SK-N-SH (cell line): ENCODE results near the gene MCAM. TPM values are rescaled to one million over a fixed set of nuclear protein-coding genes. Genes with fewer than 3 reads are reported as not detected.

Experiments
- CTCF ChIA-PET: fragments of 300-600, 350-600 bp; formaldehyde crosslinking; extraction: SDS; loops from one replicate; lab custom pipeline; 2021; lab: Yijun Ruan, JAX
- POLR2A ChIA-PET: fragments of 350-600 bp; sonication (Branson Sonifier 250); formaldehyde crosslinking; extraction: SDS; loops from one replicate; lab custom pipeline; 2020; ENCODE audit warnings: antibody characterized with exemption, inconsistent platforms; lab: Yijun Ruan, JAX
- DNase-seq: peaks from one replicate; pipeline ENCODE4 v3.0.0; 2012
- H2AFZ ChIP-seq: fragments of 200-600 bp; sonication (generic); 2 replicates; pipeline ENCODE4 v1.8.1; 2016; ENCODE audit warnings: antibody characterized with exemption, mild to moderate bottlenecking, low read depth
- H3F3A ChIP-seq: fragments of 200-600 bp; sonication (generic); replicated peaks from 2 replicates; pipeline ENCODE3; 2016; ENCODE audit warnings: antibody characterized with exemption, mild to moderate bottlenecking; ENCODE audit not compliant: insufficient read depth
- H3K27ac ChIP-seq, 2 experiments: fragments of 200-500 bp in 1 of 2; fragments of 200-600 bp in 1 of 2; sonication (Bioruptor generic) in 1 of 2; sonication (generic), shearing (Covaris generic) in 1 of 2; 2 replicates each; pipeline versions ENCODE4 v1.5.1 to v1.6.1; 2014 to 2016; ENCODE audit warnings: low read depth in 2 of 2, inconsistent platforms in 1 of 2, low read length in 1 of 2, mild to moderate bottlenecking in 1 of 2, mixed read lengths in 1 of 2
- H3K27me3 ChIP-seq: fragments of 200-600 bp; sonication (generic), shearing (Covaris generic); 2 replicates; pipeline ENCODE4 v1.6.1; 2016; ENCODE audit warnings: mixed run types; ENCODE audit not compliant: insufficient read depth
- H3K36me3 ChIP-seq, 2 experiments: fragments of 200-500 bp in 1 of 2; fragments of 200-600 bp in 1 of 2; sonication (Bioruptor generic) in 1 of 2; sonication (generic) in 1 of 2; replicated peaks in 1 of 2; 2 replicates each; pipeline versions ENCODE3 to v1.5.1; 2014 to 2016; ENCODE audit warnings: low read length in 1 of 2, mild to moderate bottlenecking in 1 of 2; ENCODE audit not compliant: insufficient read depth in 2 of 2, control insufficient read depth in 1 of 2
- H3K4me1 ChIP-seq, 2 experiments: fragments of 200-500 bp in 1 of 2; fragments of 200-600 bp in 1 of 2; sonication (Bioruptor generic) in 1 of 2; sonication (generic), shearing (Covaris generic) in 1 of 2; 2 replicates each; pipeline versions ENCODE4 v1.5.1 to v1.6.1; 2014 to 2016; ENCODE audit warnings: low read depth in 1 of 2, low read length in 1 of 2, mixed run types in 1 of 2; ENCODE audit not compliant: insufficient read depth in 2 of 2, control insufficient read depth in 1 of 2
- H3K4me2 ChIP-seq: fragments of 200-600 bp; sonication (generic), shearing (Covaris generic); 2 replicates; pipeline ENCODE4 v1.6.1; 2017; ENCODE audit warnings: mixed run types
- H3K4me3 ChIP-seq, 2 experiments: fragments of 200-500 bp in 1 of 2; fragments of 200-600 bp in 1 of 2; sonication (Bioruptor generic) in 1 of 2; sonication (generic), shearing (Covaris generic) in 1 of 2; 2 replicates each; pipeline versions ENCODE4 v1.5.1 to v1.8.1; 2014 to 2016; ENCODE audit warnings: low read depth in 2 of 2, inconsistent platforms in 1 of 2, low read length in 1 of 2, mild to moderate bottlenecking in 1 of 2, mixed read lengths in 1 of 2, moderate library complexity in 1 of 2
- H3K79me2 ChIP-seq: fragments of 200-600 bp; sonication (generic); 2 replicates; pipeline ENCODE4 v1.8.1; 2017; ENCODE audit warnings: mild to moderate bottlenecking; ENCODE audit not compliant: insufficient read depth
- H3K9ac ChIP-seq: fragments of 200-600 bp; sonication (generic); 2 replicates; pipeline ENCODE4 v1.6.1; 2017; ENCODE audit warnings: mixed run types
- H3K9me2 ChIP-seq: fragments of 200-600 bp; sonication (generic); 2 replicates; pipeline ENCODE4 v1.6.1; 2017; ENCODE audit warnings: mixed run types
- H3K9me3 ChIP-seq: fragments of 200-600 bp; sonication (generic); 2 replicates; pipeline ENCODE4 v1.6.1; 2017; ENCODE audit warnings: mixed run types, mild to moderate bottlenecking, moderate library complexity
- H4K20me1 ChIP-seq: fragments of 200-600 bp; sonication (generic); 2 replicates; pipeline ENCODE4 v1.6.1; 2017; ENCODE audit warnings: mild to moderate bottlenecking, mixed run types; ENCODE audit not compliant: insufficient read depth
- ELF1 ChIP-seq: IDR thresholded peaks from 2 replicates; pipeline ENCODE4 v1.4.0; 2012
- EP300 ChIP-seq, 2 experiments: IDR thresholded peaks; 2 replicates each; pipeline versions ENCODE4 v1.4.0 to v1.6.1; 2012; ENCODE audit warnings: borderline replicate concordance in 1 of 2, low read depth in 1 of 2, low read length in 1 of 2
- FOSL2 ChIP-seq: IDR thresholded peaks from 2 replicates; pipeline ENCODE4 v1.4.0; 2012; ENCODE audit warnings: low read depth, mild to moderate bottlenecking, moderate library complexity, borderline replicate concordance
- FOXJ3 ChIP-seq: sonication (generic); formaldehyde crosslinking; IDR thresholded peaks from 2 replicates; pipeline ENCODE4 v1.5.1; 2020; ENCODE audit warnings: mild to moderate bottlenecking, missing genetic modification reagents
- JUND ChIP-seq: IDR thresholded peaks from 2 replicates; pipeline ENCODE4 v1.4.0; 2012
- MXI1 ChIP-seq: IDR thresholded peaks from 2 replicates; pipeline ENCODE4 v1.6.1; 2012; ENCODE audit warnings: mild to moderate bottlenecking, low read depth, low read length, improper control_type of control experiment
- NFIC ChIP-seq: IDR thresholded peaks from 2 replicates; pipeline ENCODE4 v1.4.0; 2012; ENCODE audit warnings: borderline replicate concordance
- RAD21 ChIP-seq: IDR thresholded peaks from 2 replicates; pipeline ENCODE4 v1.6.1; 2012; ENCODE audit warnings: mild to moderate bottlenecking, low read length
- RFX5 ChIP-seq: IDR thresholded peaks from 2 replicates; pipeline ENCODE4 v1.6.1; 2012; ENCODE audit warnings: mild to moderate bottlenecking, improper control_type of control experiment, low read length
- RXRA ChIP-seq: IDR thresholded peaks from 2 replicates; pipeline ENCODE4 v1.4.0; 2012; ENCODE audit warnings: low read depth, mild to moderate bottlenecking, borderline replicate concordance
- TAF1 ChIP-seq: IDR thresholded peaks from 2 replicates; pipeline ENCODE4 v1.6.1; 2012; ENCODE audit warnings: low read depth, mild to moderate bottlenecking, low read length, moderate library complexity, borderline replicate concordance
- TEAD4 ChIP-seq: IDR thresholded peaks from 2 replicates; pipeline ENCODE4 v1.4.0; 2012; ENCODE audit warnings: mild to moderate bottlenecking, borderline replicate concordance; ENCODE audit not compliant: insufficient read depth
- USF1 ChIP-seq: IDR thresholded peaks from 2 replicates; pipeline ENCODE4 v1.4.0; 2012; ENCODE audit warnings: low read depth, borderline replicate concordance
- USF2 ChIP-seq: fragments of 150-350 bp; IDR thresholded peaks from 2 replicates; pipeline ENCODE4 v1.6.1; 2017; ENCODE audit warnings: antibody characterized with exemption, low read length, low read depth, borderline replicate concordance
- YY1 ChIP-seq: IDR thresholded peaks from 2 replicates; pipeline ENCODE4 v1.4.0; 2012; ENCODE audit warnings: low read depth, mild to moderate bottlenecking
- WGBS: methylation state at CpG from one replicate; pipeline ENCODE4 v1.1.6; 2017; ENCODE audit warnings: low lambda C conversion rate; 5-methylcytosine and 5-hydroxymethylcytosine counted together
- polyA plus RNA-seq, 3 experiments: library from polyadenylated mRNA; depleted of rRNA; stranded (reverse); fragments of >200 nt; gene quantifications; 2 replicates each; pipeline ENCODE4 v1.2.3, GENCODE V29; 2012
- TF ChIP-seq, protein P1 (sequence below): IDR thresholded peaks from 2 replicates; pipeline ENCODE4 v1.4.0; 2012; ENCODE audit warnings: low read depth
- TF ChIP-seq, protein P2 (sequence below): fragments of 150-350 bp; IDR thresholded peaks from 2 replicates; pipeline ENCODE4 v1.6.1; 2016; ENCODE audit warnings: mild to moderate bottlenecking, low read depth, low read length

MCAM gene
- polyA plus RNA-seq, 1 of the 3 experiments (the other 2 are of a cell fraction): 22.8 TPM

DNA sequence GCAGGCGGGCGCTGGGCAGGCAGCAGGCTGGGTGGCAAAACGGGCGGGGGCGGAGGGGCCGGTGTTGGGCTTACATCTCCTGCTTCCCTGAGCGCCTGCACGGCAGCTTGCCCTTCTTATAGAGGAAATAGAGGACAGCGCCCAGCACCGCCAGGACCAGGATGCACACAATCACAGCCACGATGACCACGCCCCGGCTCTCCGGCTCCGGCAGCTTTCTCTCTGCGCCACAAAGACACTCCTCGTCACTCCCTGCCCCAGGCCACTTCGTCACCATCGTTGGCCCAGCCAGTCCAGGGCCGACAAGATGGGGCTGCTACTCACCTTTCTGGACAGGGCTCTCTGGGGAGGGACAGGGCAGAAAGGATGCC is 6.3 kb downstream of the MCAM start:
- Histone ChIP-seq H3K27ac (no peak overlapping the region), H3K9me2 (no peaks in the 10 kb centered on the region), H3F3A (peaks cover 22% of the 10 kb centered on the region), H3K9ac (no peak overlapping the region), H3K9me3 (no peaks in the 10 kb centered on the region), H3K36me3 (peaks cover 4 to 24% of the 10 kb centered on the region in 2 experiments), H3K4me3 (no peak overlapping the region), H2AFZ (no peak overlapping the region), H3K79me2 (no peaks in the 10 kb centered on the region), H4K20me1 (no peaks in the 10 kb centered on the region), H3K27me3 (no peaks in the 10 kb centered on the region), H3K4me1 (peaks cover 4% of the 10 kb centered on the region in 2 experiments; a peak in 2 of 4 replicates), H3K4me2 (no peak overlapping the region)
- 92% methylated on average over 20 of the region's 20 CpGs for WGBS
- TF ChIP-seq TEAD4: no peak
- no peak for DNase-seq
- POLR2A ChIA-PET: no interaction called here
- CTCF ChIA-PET: interaction anchor here (1.5 kb wide), 1 partner anchor 13 kb away, joined by 13 read pairs; no protein-coding TSS in a partner anchor

DNA sequence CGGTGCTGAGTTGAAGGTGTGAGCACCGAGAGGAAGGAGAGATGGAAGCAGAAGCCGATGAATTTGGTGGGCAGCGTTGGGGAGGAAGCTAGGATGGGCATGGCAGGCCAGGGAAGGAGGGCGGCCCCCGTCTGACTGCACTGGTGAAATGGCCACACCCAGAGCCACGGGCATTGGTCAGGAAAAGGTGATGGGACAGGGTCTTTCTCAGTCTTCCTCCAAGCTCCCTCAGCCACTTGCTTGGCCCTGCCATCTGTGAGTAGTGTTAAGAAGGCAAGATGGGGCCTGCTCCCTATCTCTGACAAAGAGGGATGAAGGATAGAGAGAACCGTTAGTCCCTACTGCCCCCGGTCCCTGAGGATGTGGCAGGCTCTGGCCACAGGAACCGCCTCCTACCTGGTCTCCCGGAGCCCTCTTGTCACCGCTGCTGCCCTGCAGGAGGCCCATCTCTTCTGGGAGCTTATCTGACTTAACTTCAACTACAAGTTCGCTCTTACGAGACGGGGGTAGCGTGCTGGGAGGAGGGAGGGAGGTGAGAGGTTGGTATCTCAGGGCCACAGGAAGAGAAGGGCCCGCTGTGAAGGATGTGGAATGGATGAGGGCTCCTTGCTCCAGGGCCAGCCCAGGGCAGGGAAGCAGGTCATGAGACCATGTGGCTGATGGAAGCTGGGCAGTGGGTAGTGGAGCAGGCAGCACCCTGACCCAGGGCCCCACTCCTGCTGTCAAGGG is 6.8 kb downstream of the MCAM start:
- H3K9me2 ChIP-seq: no peaks in the 10 kb centered on the region
- no peak for TF ChIP-seq FOSL2
- TF ChIP-seq JUND: no peak
- no peak for TF ChIP-seq EP300 (IDR thresholded peaks at IDR 0.05; ENCODE audit: borderline replicate concordance in 1 of 2, low read depth in 1 of 2, low read length in 1 of 2)
- no peak for TF ChIP-seq MXI1
- TF ChIP-seq, all 33 proteins: peak for 0

GRCh38 chr11:119309411-119309810 is 7.5 kb downstream of the MCAM start:
- POLR2A ChIA-PET: no interaction called here
- Histone ChIP-seq H4K20me1 (no peaks in the 10 kb centered on the region), H3K9me3 (no peaks in the 10 kb centered on the region), H3K79me2 (no peaks in the 10 kb centered on the region), H3K9ac (no peak overlapping the region), H3K27ac (no peak overlapping the region), H3K4me2 (no peak overlapping the region), H3K4me3 (no peak overlapping the region), H3F3A (peaks cover 22% of the 10 kb centered on the region), H3K4me1 (no peaks in the 10 kb centered on the region), H3K27me3 (no peaks in the 10 kb centered on the region), H3K36me3 (peaks cover 5 to 27% of the 10 kb centered on the region in 2 experiments), H3K9me2 (no peaks in the 10 kb centered on the region), H2AFZ (no peak overlapping the region)
- 94% methylated on average over 8 of the region's 11 CpGs for WGBS
- no peak for DNase-seq
- CTCF ChIA-PET: interaction anchor here (1.0 to 1.5 kb wide), 3 partner anchors 14 to 104 kb away, joined by 4 to 13 read pairs (median 6); partner anchors contain the start of gene CBL
- no peak for TF ChIP-seq ELF1
- no peak for TF ChIP-seq USF1
- no peak for TF ChIP-seq FOSL2
- TF ChIP-seq RAD21: no peak
- TF ChIP-seq, protein P1, sequence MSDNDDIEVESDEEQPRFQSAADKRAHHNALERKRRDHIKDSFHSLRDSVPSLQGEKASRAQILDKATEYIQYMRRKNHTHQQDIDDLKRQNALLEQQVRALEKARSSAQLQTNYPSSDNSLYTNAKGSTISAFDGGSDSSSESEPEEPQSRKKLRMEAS: no peak
- TF ChIP-seq FOXJ3: no peak
- no peak for TF ChIP-seq NFIC
- TF ChIP-seq RFX5: no peak
- no peak for TF ChIP-seq TAF1
- no peak for TF ChIP-seq YY1
- TF ChIP-seq TEAD4: no peak
- TF ChIP-seq RXRA: no peak
- TF ChIP-seq, protein P2, sequence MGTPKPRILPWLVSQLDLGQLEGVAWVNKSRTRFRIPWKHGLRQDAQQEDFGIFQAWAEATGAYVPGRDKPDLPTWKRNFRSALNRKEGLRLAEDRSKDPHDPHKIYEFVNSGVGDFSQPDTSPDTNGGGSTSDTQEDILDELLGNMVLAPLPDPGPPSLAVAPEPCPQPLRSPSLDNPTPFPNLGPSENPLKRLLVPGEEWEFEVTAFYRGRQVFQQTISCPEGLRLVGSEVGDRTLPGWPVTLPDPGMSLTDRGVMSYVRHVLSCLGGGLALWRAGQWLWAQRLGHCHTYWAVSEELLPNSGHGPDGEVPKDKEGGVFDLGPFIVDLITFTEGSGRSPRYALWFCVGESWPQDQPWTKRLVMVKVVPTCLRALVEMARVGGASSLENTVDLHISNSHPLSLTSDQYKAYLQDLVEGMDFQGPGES: no peak
- TF ChIP-seq USF2: no peak

More for the DNA sequence above, 6.8 kb downstream of the MCAM start:
- peaks cover 5 to 27% of the 10 kb centered on the region in 2 experiments for H3K36me3 ChIP-seq
- no peak overlapping the region for H3K9ac ChIP-seq
- H3K9me3 ChIP-seq: no peaks in the 10 kb centered on the region
- no peaks in the 10 kb centered on the region for H3K27me3 ChIP-seq
- H4K20me1 ChIP-seq: no peaks in the 10 kb centered on the region
- H3K4me3 ChIP-seq: no peak overlapping the region
- WGBS: 93% methylated on average over 17 of the region's 17 CpGs
- H3K27ac ChIP-seq: no peak overlapping the region
- H2AFZ ChIP-seq: no peak overlapping the region
- POLR2A ChIA-PET: interaction anchor here (0.6 kb wide), 1 partner anchor 10 kb away, joined by 3 read pairs; no protein-coding TSS in a partner anchor
- H3K4me2 ChIP-seq: no peak overlapping the region
- H3K4me1 ChIP-seq: no peaks in the 10 kb centered on the region
- DNase-seq: no peak
- peaks cover 22% of the 10 kb centered on the region for H3F3A ChIP-seq
- CTCF ChIA-PET: interaction anchor here (1.2 to 1.5 kb wide), 2 partner anchors 14 to 105 kb away, joined by 6 to 13 read pairs; partner anchors contain the start of gene CBL
- H3K79me2 ChIP-seq: no peaks in the 10 kb centered on the region
